ENCODE results near the gene SEZ6L2.

DNA sequence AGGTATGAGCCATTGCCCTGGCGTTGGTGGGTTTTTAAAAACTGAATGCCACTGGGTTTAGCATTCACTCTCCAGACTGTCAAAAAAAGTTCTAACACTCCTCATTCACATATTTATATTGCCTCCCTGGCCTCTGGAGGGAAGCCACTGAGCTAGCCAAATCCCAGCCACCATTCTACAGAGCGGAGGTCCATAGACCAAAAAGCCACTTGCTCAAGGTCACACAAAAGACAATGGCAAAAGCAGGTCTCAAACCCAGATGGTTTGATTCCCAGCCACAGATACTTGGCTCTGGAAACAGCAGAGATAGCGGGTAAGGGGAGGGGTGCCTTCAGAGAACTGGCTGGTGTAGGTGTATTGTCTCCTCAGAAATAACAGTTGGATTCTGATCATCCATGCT is 18.3 kb downstream of the SEZ6L2 start:
- TF ChIP-seq CTCF (CRISPR knock-in tag; IDR thresholded peaks at IDR 0.05) (no peak), ZNF567 (CRISPR knock-in tag; IDR thresholded peaks at IDR 0.05; ENCODE audit: borderline replicate concordance) (no peak), STAG1 (CRISPR knock-in tag; IDR thresholded peaks at IDR 0.05) (no peak), ATF2 (CRISPR knock-in tag; IDR thresholded peaks at IDR 0.05) (no peak), POLR2A (IDR thresholded peaks at IDR 0.05; ENCODE audit: insufficient read depth in 1 of 2, low read depth in 2 of 2, low read length in 2 of 2) (no peak), POLR2AphosphoS5 (IDR thresholded peaks at IDR 0.05; ENCODE audit: low read depth, low read length) (no peak), STAT5B (CRISPR knock-in tag; IDR thresholded peaks at IDR 0.05) (no peak), RNF2 (conservative IDR thresholded peaks at IDR 0.05; ENCODE audit: low read depth) (no peak)
- TF ChIP-seq, protein P1, sequence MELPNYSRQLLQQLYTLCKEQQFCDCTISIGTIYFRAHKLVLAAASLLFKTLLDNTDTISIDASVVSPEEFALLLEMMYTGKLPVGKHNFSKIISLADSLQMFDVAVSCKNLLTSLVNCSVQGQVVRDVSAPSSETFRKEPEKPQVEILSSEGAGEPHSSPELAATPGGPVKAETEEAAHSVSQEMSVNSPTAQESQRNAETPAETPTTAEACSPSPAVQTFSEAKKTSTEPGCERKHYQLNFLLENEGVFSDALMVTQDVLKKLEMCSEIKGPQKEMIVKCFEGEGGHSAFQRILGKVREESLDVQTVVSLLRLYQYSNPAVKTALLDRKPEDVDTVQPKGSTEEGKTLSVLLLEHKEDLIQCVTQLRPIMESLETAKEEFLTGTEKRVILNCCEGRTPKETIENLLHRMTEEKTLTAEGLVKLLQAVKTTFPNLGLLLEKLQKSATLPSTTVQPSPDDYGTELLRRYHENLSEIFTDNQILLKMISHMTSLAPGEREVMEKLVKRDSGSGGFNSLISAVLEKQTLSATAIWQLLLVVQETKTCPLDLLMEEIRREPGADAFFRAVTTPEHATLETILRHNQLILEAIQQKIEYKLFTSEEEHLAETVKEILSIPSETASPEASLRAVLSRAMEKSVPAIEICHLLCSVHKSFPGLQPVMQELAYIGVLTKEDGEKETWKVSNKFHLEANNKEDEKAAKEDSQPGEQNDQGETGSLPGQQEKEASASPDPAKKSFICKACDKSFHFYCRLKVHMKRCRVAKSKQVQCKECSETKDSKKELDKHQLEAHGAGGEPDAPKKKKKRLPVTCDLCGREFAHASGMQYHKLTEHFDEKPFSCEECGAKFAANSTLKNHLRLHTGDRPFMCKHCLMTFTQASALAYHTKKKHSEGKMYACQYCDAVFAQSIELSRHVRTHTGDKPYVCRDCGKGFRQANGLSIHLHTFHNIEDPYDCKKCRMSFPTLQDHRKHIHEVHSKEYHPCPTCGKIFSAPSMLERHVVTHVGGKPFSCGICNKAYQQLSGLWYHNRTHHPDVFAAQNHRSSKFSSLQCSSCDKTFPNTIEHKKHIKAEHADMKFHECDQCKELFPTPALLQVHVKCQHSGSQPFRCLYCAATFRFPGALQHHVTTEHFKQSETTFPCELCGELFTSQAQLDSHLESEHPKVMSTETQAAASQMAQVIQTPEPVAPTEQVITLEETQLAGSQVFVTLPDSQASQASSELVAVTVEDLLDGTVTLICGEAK (IDR thresholded peaks at IDR 0.05), result no peak
- TF ChIP-seq, protein P1 (CRISPR knock-in tag; IDR thresholded peaks at IDR 0.05), result no peak
- TF ChIP-seq, protein P2, sequence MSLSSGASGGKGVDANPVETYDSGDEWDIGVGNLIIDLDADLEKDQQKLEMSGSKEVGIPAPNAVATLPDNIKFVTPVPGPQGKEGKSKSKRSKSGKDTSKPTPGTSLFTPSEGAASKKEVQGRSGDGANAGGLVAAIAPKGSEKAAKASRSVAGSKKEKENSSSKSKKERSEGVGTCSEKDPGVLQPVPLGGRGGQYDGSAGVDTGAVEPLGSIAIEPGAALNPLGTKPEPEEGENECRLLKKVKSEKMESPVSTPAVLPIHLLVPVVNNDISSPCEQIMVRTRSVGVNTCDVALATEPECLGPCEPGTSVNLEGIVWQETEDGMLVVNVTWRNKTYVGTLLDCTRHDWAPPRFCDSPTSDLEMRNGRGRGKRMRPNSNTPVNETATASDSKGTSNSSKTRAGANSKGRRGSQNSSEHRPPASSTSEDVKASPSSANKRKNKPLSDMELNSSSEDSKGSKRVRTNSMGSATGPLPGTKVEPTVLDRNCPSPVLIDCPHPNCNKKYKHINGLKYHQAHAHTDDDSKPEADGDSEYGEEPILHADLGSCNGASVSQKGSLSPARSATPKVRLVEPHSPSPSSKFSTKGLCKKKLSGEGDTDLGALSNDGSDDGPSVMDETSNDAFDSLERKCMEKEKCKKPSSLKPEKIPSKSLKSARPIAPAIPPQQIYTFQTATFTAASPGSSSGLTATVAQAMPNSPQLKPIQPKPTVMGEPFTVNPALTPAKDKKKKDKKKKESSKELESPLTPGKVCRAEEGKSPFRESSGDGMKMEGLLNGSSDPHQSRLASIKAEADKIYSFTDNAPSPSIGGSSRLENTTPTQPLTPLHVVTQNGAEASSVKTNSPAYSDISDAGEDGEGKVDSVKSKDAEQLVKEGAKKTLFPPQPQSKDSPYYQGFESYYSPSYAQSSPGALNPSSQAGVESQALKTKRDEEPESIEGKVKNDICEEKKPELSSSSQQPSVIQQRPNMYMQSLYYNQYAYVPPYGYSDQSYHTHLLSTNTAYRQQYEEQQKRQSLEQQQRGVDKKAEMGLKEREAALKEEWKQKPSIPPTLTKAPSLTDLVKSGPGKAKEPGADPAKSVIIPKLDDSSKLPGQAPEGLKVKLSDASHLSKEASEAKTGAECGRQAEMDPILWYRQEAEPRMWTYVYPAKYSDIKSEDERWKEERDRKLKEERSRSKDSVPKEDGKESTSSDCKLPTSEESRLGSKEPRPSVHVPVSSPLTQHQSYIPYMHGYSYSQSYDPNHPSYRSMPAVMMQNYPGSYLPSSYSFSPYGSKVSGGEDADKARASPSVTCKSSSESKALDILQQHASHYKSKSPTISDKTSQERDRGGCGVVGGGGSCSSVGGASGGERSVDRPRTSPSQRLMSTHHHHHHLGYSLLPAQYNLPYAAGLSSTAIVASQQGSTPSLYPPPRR (CRISPR knock-in tag; IDR thresholded peaks at IDR 0.05; ENCODE audit: borderline replicate concordance), result no peak
- TF ChIP-seq, protein P3, sequence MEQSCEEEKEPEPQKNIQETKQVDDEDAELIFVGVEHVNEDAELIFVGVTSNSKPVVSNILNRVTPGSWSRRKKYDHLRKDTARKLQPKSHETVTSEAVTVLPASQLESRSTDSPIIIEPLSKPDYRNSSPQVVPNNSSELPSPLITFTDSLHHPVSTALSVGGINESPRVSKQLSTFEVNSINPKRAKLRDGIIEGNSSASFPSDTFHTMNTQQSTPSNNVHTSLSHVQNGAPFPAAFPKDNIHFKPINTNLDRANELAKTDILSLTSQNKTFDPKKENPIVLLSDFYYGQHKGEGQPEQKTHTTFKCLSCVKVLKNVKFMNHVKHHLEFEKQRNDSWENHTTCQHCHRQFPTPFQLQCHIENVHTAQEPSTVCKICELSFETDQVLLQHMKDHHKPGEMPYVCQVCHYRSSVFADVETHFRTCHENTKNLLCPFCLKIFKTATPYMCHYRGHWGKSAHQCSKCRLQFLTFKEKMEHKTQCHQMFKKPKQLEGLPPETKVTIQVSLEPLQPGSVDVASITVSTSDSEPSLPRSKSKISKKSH (CRISPR knock-in tag; IDR thresholded peaks at IDR 0.05; ENCODE audit: borderline replicate concordance), result no peak
- TF ChIP-seq, protein P4, sequence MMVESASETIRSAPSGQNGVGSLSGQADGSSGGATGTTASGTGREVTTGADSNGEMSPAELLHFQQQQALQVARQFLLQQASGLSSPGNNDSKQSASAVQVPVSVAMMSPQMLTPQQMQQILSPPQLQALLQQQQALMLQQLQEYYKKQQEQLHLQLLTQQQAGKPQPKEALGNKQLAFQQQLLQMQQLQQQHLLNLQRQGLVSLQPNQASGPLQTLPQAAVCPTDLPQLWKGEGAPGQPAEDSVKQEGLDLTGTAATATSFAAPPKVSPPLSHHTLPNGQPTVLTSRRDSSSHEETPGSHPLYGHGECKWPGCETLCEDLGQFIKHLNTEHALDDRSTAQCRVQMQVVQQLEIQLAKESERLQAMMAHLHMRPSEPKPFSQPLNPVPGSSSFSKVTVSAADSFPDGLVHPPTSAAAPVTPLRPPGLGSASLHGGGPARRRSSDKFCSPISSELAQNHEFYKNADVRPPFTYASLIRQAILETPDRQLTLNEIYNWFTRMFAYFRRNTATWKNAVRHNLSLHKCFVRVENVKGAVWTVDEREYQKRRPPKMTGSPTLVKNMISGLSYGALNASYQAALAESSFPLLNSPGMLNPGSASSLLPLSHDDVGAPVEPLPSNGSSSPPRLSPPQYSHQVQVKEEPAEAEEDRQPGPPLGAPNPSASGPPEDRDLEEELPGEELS (CRISPR knock-in tag; IDR thresholded peaks at IDR 0.05), result no peak

All from HepG2 (cell line).